Activated T-cell treated with anti-CD3 and anti-CD28 coated beads for 4 hours (primary cell): Measurements from ENCODE around the gene ATP11B.
"Not testable (repeated sequence)": the region's sequence is repeated elsewhere in the genome, so short reads cannot be mapped to it uniquely, and the experiment has no call there.

Source experiments
- DNase-seq: peaks from one replicate; pipeline ENCODE4 v3.0.0-alpha.2; 2020

ATP11B gene

DNA sequence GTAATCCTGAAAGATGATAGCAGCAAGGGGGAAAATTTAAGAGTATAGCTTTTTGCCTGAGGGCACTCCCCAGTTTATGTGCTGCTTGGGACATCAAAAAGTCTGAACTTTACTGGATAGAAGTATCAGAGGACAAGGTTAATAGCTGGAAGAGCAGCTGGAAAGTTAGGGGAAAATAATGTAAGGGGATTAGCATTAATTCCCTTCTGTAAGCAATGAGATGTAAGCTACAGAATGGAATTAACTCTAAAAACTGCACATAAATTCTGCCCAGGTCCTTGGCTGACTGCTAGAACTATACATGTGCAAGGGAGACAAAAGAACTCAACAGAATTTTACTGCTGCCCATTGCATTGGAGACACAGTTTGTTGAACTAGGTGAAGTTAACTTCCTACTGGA lies 55.6 kb downstream of the ATP11B start:
- DNase-seq: no peak

- no peak for DNase-seq
These were observed 61.8 kb downstream of the ATP11B start for GRCh38 chr3:182855076-182855475.

DNA sequence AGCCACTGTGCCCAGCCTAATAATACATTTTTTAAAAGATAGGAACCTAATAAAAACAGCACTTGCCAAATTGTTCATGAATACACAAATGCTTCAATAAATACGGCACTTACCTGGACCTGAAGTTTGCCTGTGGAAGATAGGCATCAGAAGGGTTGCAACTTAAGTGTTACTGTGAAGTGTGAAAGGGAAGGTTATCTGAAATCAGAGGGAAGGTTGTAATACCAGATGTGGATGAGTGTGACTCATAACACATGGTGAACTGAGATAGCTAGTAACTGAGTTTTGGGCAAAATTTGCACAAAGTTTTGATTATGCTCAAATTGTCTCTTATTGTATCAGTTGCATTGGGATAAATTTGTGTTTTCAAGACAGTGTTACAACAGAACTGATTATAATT lies 68.0 kb downstream of the ATP11B start:
- no peak for DNase-seq

DNA sequence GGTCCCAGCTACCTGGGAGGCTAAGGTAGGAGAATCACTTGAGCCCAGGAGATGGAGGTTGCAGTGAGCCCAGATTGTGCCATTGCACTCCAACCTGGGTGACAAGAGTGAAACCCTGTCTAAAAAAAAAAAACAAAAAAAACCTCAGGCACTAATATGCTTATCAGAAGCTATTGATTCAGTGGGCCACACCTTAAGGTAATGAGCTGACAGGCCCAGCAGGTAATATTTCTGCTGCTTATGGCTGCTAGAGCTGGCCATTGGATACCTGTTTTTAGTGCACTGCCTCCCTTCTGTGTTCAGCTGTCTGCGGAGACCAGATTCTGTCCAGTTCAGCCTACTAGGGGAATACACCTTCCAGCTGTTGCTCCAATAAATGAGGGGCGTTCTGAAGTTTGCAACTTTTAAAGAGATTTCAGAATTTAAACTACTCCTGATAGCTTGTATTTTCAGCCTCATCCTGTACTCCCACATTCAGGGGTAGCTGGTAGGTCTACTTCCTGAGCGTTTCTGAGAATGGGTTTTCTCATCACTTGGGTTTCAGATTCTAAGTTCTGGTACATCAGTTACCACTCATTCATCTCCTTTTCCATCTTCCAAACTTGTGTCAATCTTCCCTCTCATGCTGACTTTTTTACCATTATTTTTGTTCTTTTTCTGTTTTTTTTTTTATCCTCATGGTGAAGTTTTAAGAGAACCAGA lies 69.0 kb downstream of the ATP11B start:
- DNase-seq: no peak

- no peak for DNase-seq
These were observed 75.8 kb downstream of the ATP11B start for GRCh38 chr3:182869059-182869458.

- not testable (repeated sequence) for DNase-seq
These were observed 77.6 kb downstream of the ATP11B start for GRCh38 chr3:182870917-182871316.

DNA sequence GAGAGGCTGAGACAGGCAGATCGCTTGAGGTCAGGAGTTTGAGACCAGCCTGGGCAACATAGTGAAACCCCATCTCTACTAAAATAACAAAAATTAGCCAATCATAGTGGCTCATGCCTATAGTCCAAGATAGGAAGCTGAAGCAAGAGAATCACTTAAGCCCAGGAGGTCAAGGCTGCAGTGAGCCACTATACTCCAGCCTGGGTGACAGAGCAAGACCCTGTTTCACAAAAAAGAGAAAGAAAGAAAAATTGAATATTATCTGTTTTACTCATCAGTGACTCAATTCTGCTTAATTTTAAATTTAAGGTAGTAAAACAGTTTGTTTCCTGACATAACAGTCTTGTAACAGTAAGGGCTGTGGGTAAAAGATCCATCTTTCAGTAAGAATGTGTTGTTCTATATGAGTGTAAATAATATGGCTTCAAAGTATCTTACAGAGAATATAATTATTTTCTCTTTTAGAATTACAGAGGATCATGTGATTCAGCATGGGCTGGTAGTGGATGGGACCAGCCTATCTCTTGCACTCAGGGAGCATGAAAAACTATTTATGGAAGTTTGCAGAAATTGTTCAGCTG lies 85.8 kb downstream of the ATP11B start:
- no peak for DNase-seq

DNA sequence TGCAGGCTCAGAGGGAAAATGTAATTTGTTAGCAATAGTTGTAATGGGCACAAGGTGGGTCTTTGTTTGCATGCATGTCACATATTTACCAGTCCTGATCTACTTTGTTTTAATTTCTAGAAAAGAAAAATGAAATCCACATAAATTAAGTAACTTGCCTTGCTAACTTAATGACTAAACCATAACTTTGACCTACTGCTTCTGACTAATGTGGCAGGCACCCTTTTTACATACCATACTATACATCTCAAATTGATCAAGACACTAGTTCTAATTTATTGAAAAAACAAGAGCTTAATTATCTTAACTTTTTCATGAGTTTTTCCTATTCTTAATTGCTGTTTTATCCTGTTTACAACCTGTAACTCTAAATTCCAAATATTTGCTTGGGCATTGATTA lies 93.2 kb downstream of the ATP11B start:
- DNase-seq: no peak

DNA sequence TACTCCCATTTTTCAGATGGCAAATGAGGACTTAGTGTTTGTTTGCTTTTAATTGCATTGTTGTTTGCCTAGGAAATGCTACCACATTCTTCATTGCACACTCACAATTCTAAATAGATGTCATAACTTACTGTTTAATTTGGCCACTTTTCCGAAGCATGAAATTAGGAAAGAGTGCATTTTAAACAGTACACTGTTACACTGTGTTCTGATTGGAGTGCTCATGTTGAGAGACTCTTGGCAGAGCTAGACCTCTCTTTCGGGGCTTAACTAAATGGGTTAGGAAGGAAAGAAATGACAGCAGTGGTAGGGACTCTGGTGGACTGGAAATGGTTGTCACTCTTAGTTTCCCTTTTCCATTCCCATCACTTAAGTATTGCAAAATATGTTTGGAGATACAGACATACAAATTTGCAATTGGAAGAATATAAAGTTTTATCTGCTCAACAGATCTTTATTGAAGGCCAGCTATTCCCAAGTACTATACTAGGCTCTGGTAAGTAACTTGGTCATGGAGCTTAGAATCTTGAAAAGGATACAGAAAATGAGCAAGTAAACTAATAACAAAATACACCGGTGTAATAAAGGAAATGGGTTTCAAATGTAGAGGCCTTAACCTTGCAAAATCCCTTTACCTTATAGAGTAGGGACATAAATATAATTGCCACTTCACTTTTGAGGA lies 96.8 kb downstream of the ATP11B start:
- no peak for DNase-seq

DNA sequence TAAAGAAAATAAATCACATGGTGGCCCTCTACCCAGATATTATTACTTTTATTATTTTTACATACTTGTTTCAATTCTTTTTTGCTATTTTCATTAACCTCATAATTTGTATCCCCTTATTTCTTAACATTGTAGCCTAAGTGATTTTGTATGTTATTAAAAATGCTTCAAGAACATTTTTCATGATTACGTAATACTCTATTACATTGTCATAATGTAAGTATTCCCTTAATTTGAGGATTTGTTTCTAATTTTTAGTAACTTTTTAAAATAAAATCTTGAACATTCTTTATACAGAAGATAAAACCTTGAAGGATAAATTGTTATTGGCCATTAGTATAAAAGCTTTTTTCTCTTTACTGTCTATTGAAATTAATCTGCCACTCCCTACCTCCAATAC lies 98.1 kb downstream of the ATP11B start:
- no peak for DNase-seq

- DNase-seq: no peak
These were observed 98.9 kb downstream of the ATP11B start for GRCh38 chr3:182892226-182892625.

- no peak for DNase-seq
These were observed 102.3 kb downstream of the ATP11B start for GRCh38 chr3:182895513-182896112.

DNA sequence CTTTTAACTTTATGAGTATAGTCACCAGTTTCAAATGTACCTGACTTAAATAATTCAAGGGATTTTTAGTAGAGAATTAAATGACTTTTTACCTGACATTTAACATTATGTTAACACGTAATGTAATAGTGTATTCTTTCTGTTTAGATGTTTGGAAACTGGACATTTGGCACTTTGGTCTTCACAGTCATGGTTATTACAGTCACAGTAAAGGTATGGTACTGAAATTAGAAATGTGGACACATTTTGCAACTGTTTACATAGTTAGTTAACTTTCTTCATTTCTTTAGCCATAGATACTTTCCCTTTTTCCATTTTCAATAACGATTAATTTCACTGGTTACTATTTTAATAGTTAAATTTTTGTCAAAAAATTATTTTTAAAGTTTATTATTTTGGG lies 103.2 kb downstream of the ATP11B start:
- no peak for DNase-seq

GRCh38 chr3:182902236-182902635 lies 108.9 kb downstream of the ATP11B start:
- no peak for DNase-seq

- DNase-seq: no peak
These were observed 110.9 kb downstream of the ATP11B start for GRCh38 chr3:182904164-182904563.

- DNase-seq: no peak
These were observed 112.3 kb downstream of the ATP11B start for GRCh38 chr3:182905623-182906022.

DNA sequence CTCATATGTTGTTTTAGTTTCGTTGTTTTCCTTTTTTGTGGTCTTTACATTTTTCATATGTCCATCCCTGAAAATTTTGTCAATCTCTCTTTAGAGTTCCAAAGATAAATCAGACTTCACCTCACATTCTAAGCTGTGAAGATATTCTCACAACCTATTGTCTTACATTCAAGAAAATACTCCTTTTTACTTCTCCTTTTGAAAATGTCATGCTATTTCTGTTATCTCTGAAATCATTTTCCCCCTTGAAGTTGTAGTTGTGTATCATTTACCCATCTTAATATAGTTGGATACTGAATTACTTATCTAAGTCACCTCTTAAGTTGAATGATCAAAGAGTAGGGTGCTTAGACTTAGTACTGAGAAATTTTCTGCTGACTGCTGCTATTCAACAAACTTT lies 112.7 kb downstream of the ATP11B start:
- DNase-seq: no peak

DNA sequence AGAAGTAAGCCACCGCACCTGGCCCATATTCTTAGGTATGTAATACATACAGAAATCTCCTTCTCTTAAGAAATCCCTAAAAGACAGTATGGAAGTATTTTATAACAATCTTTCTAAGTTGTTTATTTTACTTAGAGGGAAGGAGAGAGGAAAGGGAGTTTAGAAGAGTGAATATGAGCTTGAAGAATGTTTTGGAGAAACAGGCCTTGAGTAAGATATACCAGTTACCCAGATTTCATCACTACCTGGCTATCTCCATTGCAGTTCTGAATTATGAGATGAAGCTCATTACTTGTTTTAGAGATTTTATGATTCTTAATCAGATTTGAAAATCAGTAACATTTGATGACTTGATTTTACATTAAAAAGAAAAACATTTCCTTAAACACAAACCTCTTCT lies 115.2 kb downstream of the ATP11B start:
- no peak for DNase-seq

- DNase-seq: no peak
These were observed 116.2 kb downstream of the ATP11B start for GRCh38 chr3:182909318-182910040.

- DNase-seq: no peak
These were observed 117.9 kb downstream of the ATP11B start for GRCh38 chr3:182910936-182911781.

DNA sequence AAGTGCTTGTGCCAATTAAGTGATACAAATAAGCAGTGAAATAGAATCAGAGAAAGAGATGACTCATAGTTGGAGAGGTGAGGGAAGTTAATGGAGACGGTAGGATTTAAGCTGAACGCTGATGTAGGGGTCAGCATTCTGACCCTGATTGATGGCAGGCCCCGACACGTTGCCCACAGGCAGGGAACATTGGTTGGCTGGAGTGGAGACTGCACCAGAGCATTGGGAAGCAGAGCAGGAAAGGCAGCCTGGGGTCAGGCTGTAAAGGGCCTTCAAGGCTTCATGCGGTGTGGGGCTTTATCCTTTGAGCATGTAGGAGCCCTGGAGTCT lies 118.4 kb downstream of the ATP11B start:
- DNase-seq: no peak

DNA sequence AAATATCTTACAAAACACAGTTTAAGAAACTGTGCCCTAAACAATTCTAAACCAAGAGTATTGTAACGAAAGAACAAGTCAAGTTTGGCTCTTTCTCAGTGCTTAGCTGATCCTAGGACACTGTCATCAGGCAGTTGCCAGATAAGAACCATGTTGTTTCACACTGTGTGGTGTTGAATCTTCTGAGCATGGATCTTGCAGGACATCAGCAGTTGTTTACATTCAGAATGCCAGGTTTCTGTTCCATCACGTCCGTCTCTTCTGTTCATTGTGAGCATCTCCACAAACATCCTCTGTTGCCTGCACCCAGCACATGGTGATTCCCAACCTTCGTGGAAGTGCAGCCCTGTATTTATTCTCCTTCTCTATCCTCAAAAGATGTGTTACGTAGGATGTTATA lies 119.2 kb downstream of the ATP11B start:
- no peak for DNase-seq

- DNase-seq: no peak
These were observed 120.6 kb downstream of the ATP11B start for GRCh38 chr3:182913889-182914288.
